DMS53 (cell line): ENCODE measurements around the gene SGMS1.
"Not testable (repeated sequence)": the region's sequence is repeated elsewhere in the genome, so short reads cannot be mapped to it uniquely, and the experiment has no call there.

Experiments
- DNase-seq: peaks from one replicate; lab custom pipeline; 2025; lab: John Stamatoyannopoulos, UW

SGMS1 gene

GRCh38 chr10:50580262-50580891, 43.4 kb downstream of the SGMS1 start:
- DNase-seq, result no peak

GRCh38 chr10:50579491-50580261, 44.1 kb downstream of the SGMS1 start:
- peak; percentile 87 for DNase-seq

DNA sequence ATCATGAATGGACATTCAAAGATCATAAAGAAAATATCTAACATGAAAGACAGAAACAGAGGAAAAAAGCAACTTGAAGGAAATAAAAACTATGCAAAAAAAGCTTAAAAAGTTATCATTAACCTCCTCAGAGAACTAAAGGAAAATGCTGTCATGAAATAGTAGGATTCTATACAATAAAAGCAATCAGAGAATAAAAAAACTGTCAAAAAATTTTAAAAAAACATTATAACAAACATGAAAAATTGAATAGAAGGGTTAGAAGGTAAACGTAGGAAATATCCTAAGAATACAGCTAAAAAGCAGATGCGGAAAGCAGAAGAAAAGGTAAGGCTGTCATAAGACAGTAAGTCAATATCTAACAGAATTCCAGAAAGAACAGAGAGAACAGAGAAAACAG, 44.8 kb downstream of the SGMS1 start:
- DNase-seq, result no peak

DNA sequence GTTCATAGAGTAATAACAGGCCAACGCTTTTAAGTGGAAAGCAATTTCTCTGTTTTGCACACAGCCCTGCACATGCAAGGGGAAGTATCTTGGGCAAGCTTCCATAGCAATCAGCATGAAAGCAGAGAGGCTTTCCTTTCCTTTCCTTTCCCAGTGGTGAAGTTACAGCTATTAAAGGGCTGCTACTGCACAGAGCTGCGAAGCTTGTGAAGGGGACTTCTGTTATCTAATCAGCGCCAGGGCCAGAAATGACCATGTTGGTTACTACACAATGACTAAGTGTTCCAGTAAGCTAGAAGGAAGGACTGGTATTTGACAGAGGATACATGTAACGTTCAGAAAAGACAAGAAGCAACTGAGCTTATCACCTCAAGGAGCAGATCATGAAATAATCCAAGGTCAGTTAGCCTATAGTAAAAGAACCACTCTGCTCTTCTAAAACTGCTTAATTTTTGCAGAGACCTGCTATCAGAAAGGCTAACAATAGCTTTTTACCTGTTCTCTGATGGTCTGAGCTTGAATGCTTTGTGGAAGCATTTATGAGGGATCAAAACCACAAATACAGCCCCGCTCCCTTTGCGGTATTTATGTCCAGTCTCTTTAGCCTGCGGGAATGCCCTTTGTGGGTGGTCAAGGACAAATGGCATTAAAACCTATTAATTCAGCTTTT, 45.9 kb downstream of the SGMS1 start:
- DNase-seq, result no peak

DNA sequence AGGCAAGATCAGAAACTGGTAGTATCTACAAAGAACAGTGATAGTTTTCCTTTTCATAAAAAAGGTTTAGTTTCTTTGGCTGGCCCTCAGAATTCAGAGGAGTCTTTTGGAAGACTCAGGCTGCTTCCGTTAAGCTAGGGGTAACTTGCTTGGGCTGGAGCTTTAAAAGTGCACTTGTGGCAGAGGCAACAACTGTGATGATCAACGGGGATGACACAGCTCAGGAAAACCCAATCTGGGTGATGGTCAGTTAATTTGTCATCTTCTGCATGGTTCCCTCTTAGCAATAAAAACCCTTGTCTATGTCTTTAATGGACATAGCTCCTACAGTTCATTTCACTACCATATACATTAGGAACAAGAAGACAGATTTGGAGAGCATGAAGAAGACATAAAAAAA, 46.7 kb downstream of the SGMS1 start:
- no peak for DNase-seq

DNA sequence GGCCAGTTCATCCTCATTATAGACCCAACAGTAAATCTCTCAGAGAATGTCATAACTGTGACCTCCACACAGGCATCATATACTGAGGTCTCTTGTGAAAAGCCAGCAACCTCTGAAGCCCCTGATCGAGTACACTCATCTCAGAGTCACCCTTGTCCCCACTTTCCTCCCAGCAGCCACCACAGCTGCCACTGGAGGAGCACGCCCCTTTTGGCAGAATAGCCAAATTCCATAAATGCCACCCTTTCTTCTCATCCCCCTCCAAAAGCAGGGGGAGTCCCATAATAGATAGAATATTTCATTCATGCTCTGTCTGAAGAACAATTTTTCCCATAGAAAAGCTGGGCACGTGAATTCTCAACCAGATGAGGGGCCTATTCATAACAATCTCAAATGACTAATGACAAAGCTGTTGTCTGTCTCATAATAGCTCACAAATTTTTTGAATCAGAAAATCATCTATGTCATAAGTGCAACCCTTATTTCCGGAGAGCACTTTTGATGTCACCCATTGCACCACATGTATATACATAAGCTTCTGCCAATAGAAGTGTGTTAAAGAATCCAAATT, 47.4 kb downstream of the SGMS1 start:
- no peak for DNase-seq

DNA sequence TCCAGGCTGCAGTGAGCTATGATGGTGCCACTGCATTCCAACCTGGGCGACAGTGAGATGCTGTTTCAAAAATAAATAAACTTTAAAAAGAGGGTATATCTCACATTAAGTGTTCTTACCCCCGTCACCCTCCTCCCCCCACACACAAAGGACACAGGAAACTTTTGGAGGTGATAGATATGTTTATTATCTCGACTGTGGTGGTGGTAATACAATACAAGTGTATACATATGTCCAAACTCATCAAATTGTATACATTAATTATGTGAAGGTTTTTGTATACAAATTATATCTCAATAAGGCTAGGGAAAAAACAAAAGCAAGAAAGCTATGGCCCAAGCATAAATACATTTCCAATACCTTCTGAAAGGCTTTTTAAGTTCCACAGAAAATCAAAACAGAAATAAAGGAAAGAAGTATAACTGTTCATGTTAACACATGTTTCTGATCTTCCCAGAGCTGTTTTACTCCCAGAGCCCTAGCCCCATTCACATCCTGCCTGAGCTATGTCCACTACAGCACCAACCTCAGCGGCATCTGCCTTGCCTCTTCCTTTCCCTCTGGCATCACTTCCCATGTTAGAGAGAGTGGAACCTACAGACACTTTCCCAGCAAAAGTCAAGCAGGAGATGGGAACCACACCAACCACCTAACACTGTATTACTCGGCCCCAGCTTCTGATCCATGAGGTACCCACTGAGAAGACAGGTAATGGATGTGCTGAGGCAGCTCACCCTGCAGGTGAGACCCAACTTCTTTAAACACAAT, 48.1 kb downstream of the SGMS1 start:
- DNase-seq, result no peak

- DNase-seq, result no peak
Measured at GRCh38 chr10:50574931-50575330, 48.8 kb downstream of the SGMS1 start.

DNA sequence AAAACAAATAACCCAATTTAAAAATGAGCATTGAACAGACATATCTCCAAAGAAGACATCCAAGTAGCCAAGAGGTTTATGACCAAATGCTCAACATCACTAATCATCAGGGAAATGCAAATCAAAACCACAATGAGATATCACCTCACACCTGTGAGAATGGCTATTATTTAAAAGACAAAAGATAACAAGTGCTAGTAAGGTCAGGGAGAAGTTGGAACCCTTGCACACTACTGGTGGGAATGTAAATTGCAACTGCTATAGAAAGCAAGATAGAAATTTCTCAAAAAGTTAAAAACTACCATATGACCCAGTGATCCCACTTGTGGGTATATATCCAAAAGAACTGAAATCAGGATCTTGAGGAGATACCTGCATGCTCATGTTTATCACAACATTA, 49.5 kb downstream of the SGMS1 start:
- no peak for DNase-seq

GRCh38 chr10:50572017-50572491, 51.7 kb downstream of the SGMS1 start:
- no peak for DNase-seq

GRCh38 chr10:50568750-50569149, 55.0 kb downstream of the SGMS1 start:
- DNase-seq, result not testable (repeated sequence)

- peak; percentile 89 for DNase-seq
Measured at GRCh38 chr10:50567384-50567783, 56.4 kb downstream of the SGMS1 start.

DNA sequence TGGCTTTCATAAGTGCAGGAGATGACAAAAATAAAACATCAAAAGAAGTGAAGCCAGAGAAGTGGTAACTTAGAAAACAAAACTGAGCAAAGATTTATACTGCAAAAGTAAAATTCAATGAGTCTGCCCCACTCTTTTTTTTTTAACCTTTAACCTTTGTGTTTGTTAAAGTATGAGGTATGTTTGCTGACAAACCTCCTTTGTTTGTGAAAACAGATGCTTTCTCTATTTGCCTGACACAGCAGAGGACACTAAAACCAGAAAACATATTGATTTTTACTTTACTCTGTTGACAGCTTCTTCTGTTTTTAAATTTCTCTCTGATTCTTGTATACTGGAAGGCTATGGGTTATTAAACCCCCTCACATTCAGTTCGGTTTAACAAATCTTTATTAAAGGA, 57.6 kb downstream of the SGMS1 start:
- DNase-seq, result peak; percentile 71

DNA sequence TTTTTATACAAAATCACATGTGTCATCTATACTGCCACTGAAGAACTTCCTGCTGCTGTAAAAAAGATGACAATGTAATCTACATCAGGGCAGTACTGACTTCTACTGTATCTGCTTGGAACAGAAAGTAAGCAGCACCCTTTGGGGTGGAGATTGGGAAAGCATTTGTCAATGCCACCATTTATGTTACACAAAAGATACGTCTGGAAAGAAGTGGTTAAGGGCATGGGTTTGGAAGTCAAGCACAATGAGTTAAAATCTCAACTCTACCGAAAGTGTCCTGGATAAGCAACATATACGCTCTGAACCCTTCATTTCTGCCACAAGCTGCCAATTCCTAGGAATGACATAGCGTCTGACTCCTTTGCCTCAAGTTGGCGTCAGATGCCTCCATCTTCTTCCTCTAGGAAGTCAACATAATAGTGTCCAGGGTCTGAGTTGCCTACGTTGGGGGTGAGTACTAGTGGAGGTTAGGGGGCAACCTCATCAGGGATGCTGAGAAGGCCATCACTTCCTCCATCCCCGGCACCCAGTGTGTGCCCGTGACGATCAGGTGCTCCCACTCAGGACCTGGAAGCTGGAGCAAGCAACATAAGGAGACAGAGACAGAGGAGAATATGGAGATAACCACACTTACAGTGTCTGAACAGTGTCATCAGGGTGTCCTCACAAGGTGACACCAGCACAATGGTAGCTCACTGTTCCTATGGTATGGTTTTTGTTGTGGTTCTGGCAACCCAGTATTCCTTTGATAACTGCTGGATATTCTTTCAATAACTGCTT, 58.3 kb downstream of the SGMS1 start:
- peak; percentile 46 for DNase-seq

GRCh38 chr10:50563906-50564305, 59.9 kb downstream of the SGMS1 start:
- peak; percentile 30 for DNase-seq

DNA sequence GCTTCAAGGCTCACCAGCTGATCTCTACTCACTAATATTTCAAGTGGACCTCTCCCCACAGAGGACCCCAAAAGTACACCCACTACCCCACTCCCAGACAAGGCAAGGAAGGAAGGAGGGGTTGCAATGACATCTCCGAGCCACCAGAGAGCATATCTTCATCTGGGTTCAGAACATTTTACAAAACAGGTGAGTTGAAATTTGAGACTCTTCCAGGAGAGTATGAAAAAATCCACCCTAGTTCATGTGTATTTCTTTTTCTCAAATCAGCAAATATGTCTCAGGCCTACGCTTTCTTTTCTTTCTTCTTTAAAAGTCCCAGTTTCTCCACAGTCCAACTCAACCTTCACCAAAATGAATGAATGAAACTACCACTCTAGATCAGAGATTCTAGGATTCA, 61.9 kb downstream of the SGMS1 start:
- DNase-seq, result peak; percentile 67

DNA sequence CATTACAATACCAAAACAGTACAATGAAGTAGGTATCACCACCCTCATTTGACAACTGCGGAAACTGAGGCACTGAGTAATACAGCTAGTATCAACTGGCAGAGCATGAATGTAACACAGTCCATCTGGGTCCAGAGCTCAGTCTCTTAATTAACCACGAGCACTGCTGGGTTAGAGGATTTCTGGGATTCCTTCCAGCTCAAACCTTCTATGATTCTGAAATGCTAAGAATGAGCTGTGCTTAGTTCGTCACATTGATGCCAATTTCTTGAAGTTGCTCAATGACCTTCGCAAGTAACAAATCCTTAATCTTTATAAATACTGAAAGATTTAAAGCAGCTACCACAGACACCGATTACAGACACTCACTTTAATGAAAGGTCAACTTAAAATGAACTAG, 62.5 kb downstream of the SGMS1 start:
- no peak for DNase-seq

GRCh38 chr10:50560370-50560769, 63.4 kb downstream of the SGMS1 start:
- no peak for DNase-seq

DNA sequence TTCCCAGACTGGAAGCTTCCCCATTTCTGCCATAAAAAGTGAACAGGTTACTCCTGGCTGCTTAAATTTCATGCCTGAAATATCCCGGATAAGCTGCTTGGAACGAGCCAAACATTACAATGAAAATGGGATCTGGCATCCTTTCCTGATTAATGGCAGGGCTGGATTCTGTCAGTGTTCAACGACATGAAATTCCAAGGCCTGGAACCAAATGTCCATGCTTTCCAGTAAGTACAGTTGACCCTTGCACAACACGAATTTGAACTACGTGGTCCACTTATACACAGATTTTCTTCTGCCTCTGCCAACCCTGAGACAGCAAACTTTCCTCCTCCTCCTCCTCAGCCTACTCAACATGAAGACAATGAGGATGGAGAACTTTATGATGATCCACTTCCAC, 65.4 kb downstream of the SGMS1 start:
- no peak for DNase-seq

- no peak for DNase-seq
Measured at GRCh38 chr10:50557130-50557682, 66.5 kb downstream of the SGMS1 start.
